HepG2 (cell line): ENCODE data around the gene GPN1. TPM values are rescaled to one million over a fixed set of nuclear protein-coding genes. Genes with fewer than 3 reads are reported as not detected.
A peak's percentile ranks its signal among the peaks of the same experiment; 100 is the strongest.

Source experiments
- FOXC1 ChIP-seq: sonication (generic); formaldehyde crosslinking; IDR thresholded peaks from 2 replicates; pipeline ENCODE4 v1.8.0; 2022; ENCODE audit warnings: mild to moderate bottlenecking, missing genetic modification reagents, borderline replicate concordance
- HOMEZ ChIP-seq: IDR thresholded peaks from 2 replicates; pipeline ENCODE4 v1.6.1; 2016; ENCODE audit warnings: low read depth
- HOXA9 ChIP-seq: sonication (generic); formaldehyde crosslinking; IDR thresholded peaks from 2 replicates; pipeline ENCODE4 v1.8.1; 2022; ENCODE audit warnings: missing genetic modification reagents, mild to moderate bottlenecking, moderate library complexity, borderline replicate concordance
- MTF1 ChIP-seq: sonication (generic); formaldehyde crosslinking; IDR thresholded peaks from 2 replicates; pipeline ENCODE4 v1.5.0; 2020; ENCODE audit warnings: missing genetic modification reagents
- MXD1 ChIP-seq: sonication (generic); formaldehyde crosslinking; IDR thresholded peaks from 2 replicates; pipeline ENCODE4 v1.4.0; 2020; ENCODE audit warnings: mild to moderate bottlenecking, missing genetic modification reagents
- PCBP1 ChIP-seq: fragments of 200-400 bp; formaldehyde crosslinking; IDR thresholded peaks from 2 replicates; pipeline ENCODE4 v1.6.1; 2017; ENCODE audit warnings: mild to moderate bottlenecking, low read depth, low read length, borderline replicate concordance
- SP1 ChIP-seq, 2 experiments: fragments of 450-650 bp in 1 of 2; sonication (generic) in 1 of 2; formaldehyde crosslinking in 1 of 2; IDR thresholded peaks; 2 replicates each; pipeline versions ENCODE4 v1.4.0 to v1.6.1; 2016 to 2020; ENCODE audit warnings: missing genetic modification reagents in 1 of 2
- TRIM22 ChIP-seq: fragments of 450-650 bp; IDR thresholded peaks from 2 replicates; pipeline ENCODE4 v1.6.1; 2017
- ZBTB44 ChIP-seq: sonication (generic); formaldehyde crosslinking; IDR thresholded peaks from 2 replicates; pipeline ENCODE4 v1.4.0; 2020; ENCODE audit warnings: missing genetic modification reagents
- ZFP1 ChIP-seq: IDR thresholded peaks from 2 replicates; pipeline ENCODE4 v1.6.1; 2016
- ZKSCAN1 ChIP-seq: fragments of 150-350 bp; IDR thresholded peaks from 2 replicates; pipeline ENCODE4 v1.6.1; 2014; ENCODE audit warnings: low read length
- ZNF414 ChIP-seq: sonication (generic); formaldehyde crosslinking; IDR thresholded peaks from 2 replicates; pipeline ENCODE4 v1.5.0; 2020; ENCODE audit warnings: missing genetic modification reagents
- polyA plus RNA-seq, 8 experiments: library from polyadenylated mRNA; depleted of rRNA in 3 of 8; stranded (reverse) in 7 of 8; unstranded in 1 of 8; fragments of >200 nt; fragmentation: Illumina TruSeq in 4 of 8; extraction: Trizol in 4 of 8; gene quantifications; 2 replicates each; pipeline versions ENCODE4 v1.2.1 to v1.2.3, GENCODE V29; 2011 to 2016; ENCODE audit warnings: low read depth in 4 of 8, missing spikeins in 1 of 8, mixed read lengths in 1 of 8; ENCODE audit not compliant: insufficient read depth in 1 of 8
- total RNA-seq, 5 experiments: library from RNA; depleted of rRNA; stranded (reverse); fragments of >200 nt; fragmentation: Illumina TruSeq; extraction: Trizol; gene quantifications; 2 replicates each; pipeline ENCODE4 v1.2.3, GENCODE V29; 2016; ENCODE audit warnings: low read depth in 1 of 5
- TF ChIP-seq, protein P1 (sequence below): sonication (generic); formaldehyde crosslinking; IDR thresholded peaks from 2 replicates; pipeline ENCODE4 v1.4.0; 2020; ENCODE audit warnings: missing genetic modification reagents
- TF ChIP-seq, protein P2 (sequence below): IDR thresholded peaks from 2 replicates; pipeline ENCODE4 v1.6.1; 2016; ENCODE audit warnings: missing compliant biosample characterization, missing genetic modification reagents, borderline replicate concordance
- TF ChIP-seq, protein P3 (sequence below): sonication (generic); formaldehyde crosslinking; IDR thresholded peaks from 2 replicates; pipeline ENCODE4 v1.5.1; 2020; ENCODE audit warnings: mild to moderate bottlenecking, missing genetic modification reagents, borderline replicate concordance
- TF ChIP-seq, protein P4 (sequence below): IDR thresholded peaks from 2 replicates; pipeline ENCODE4 v1.6.1; 2012; ENCODE audit warnings: inconsistent platforms

Gene GPN1
- total and polyA plus RNA-seq, 2 of the 13 experiments (the other 11 are each of a cell fraction or from before 2014, with no cell fraction given), result 54.5 to 62.7 TPM

DNA sequence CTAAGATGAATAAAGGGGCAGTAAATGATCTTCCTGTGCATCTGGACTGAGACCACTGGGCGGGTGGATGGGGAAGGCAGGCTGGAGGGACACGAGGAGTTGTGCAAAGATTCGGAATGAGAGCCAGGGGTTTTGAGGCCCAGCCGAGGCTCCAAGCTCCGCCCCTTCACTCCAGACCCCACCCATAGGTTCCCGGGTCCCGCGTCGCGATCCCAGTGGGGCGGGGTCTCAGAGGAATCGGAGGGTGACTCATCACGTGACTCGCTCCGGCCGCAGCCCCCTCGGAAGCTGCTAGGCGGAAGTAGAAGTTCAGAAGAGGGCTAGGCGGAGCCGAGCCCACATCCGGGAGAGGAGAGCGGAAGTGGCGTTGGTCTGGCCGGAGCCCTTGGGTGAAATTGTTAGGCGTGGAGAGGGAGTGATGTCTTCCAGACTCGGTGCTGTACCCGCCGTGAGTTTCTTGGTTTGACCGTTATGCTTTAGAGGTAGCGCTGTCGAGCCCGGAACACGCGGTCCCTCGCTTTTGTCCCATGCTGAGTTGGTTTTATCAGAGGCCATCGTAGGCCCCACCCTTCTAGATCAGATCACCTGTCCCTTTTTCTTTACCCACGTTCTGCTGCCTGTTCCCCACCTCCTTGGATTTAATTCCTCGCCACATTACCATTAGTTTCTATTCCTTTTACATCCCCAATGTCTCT, 46.0 kb upstream of the GPN1 start, which contains the start of gene ZNF512 (continued):
- TF ChIP-seq ZKSCAN1, result no peak
- TF ChIP-seq MXD1, result peak; percentile 69
- TF ChIP-seq, protein P1, sequence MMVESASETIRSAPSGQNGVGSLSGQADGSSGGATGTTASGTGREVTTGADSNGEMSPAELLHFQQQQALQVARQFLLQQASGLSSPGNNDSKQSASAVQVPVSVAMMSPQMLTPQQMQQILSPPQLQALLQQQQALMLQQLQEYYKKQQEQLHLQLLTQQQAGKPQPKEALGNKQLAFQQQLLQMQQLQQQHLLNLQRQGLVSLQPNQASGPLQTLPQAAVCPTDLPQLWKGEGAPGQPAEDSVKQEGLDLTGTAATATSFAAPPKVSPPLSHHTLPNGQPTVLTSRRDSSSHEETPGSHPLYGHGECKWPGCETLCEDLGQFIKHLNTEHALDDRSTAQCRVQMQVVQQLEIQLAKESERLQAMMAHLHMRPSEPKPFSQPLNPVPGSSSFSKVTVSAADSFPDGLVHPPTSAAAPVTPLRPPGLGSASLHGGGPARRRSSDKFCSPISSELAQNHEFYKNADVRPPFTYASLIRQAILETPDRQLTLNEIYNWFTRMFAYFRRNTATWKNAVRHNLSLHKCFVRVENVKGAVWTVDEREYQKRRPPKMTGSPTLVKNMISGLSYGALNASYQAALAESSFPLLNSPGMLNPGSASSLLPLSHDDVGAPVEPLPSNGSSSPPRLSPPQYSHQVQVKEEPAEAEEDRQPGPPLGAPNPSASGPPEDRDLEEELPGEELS (CRISPR knock-in tag), result peak; percentile 42; the same call in 1 of the 2 replicates
- TF ChIP-seq, protein P2, sequence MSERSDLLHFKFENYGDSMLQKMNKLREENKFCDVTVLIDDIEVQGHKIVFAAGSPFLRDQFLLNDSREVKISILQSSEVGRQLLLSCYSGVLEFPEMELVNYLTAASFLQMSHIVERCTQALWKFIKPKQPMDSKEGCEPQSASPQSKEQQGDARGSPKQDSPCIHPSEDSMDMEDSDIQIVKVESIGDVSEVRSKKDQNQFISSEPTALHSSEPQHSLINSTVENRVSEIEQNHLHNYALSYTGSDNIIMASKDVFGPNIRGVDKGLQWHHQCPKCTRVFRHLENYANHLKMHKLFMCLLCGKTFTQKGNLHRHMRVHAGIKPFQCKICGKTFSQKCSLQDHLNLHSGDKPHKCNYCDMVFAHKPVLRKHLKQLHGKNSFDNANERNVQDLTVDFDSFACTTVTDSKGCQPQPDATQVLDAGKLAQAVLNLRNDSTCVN, result peak; percentile 73
- peak; percentile 99 for TF ChIP-seq HOMEZ (CRISPR knock-in tag)
- TF ChIP-seq ZNF414, result 0 out of 2 replicates have a peak, but pooled peaks have one; percentile 38
- TF ChIP-seq, protein P3, sequence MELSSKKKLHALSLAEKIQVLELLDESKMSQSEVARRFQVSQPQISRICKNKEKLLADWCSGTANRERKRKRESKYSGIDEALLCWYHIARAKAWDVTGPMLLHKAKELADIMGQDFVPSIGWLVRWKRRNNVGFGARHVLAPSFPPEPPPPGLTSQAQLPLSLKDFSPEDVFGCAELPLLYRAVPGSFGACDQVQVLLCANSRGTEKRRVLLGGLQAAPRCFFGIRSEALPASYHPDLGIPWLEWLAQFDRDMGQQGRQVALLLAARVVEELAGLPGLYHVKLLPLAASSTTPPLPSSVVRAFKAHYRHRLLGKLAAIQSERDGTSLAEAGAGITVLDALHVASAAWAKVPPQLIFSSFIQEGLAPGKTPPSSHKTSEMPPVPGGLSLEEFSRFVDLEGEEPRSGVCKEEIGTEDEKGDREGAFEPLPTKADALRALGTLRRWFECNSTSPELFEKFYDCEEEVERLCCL, result no peak
- TF ChIP-seq ZBTB44 (CRISPR knock-in tag), result 0 out of 2 replicates have a peak, but pooled peaks have one; percentile 44
- TF ChIP-seq ZFP1 (CRISPR knock-in tag), result no peak
- TF ChIP-seq MTF1 (CRISPR knock-in tag), result no peak
- TF ChIP-seq FOXC1 (CRISPR knock-in tag), result 0 out of 2 replicates have a peak, but pooled peaks have one; percentile 23
- no peak for TF ChIP-seq HOXA9
- no peak for TF ChIP-seq SP1 (IDR thresholded peaks at IDR 0.05)
- TF ChIP-seq SP1 (CRISPR knock-in tag; IDR thresholded peaks at IDR 0.05), result peak; percentile 84
- TF ChIP-seq TRIM22, result 0 out of 2 replicates have a peak, but pooled peaks have one; percentile 80
- TF ChIP-seq PCBP1, result 0 out of 2 replicates have a peak, but pooled peaks have one; percentile 65
- TF ChIP-seq, protein P4, sequence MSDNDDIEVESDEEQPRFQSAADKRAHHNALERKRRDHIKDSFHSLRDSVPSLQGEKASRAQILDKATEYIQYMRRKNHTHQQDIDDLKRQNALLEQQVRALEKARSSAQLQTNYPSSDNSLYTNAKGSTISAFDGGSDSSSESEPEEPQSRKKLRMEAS, result peak; percentile 86
